ENCODE data around the gene GRIK3. TPM values are rescaled to one million over a fixed set of nuclear protein-coding genes. Genes with fewer than 3 reads are reported as not detected.

The GRIK3 gene
- total and polyA plus RNA-seq, 4 donors: 0.68 to 1.6 TPM; not detected in 2

- ATAC-seq (ENCODE audit: low FRiP score) (peak; percentile 17), DNase-seq (no peak)
- H3K4me1 ChIP-seq (ENCODE audit: control insufficient read depth in 1 of 2, insufficient read depth in 2 of 2, low read length in 2 of 2): no peaks in the 10 kb centered on the region
- H3K27me3 ChIP-seq (ENCODE audit: control insufficient read depth in 1 of 2, insufficient read depth in 2 of 2, low read length in 1 of 2): no peaks in the 10 kb centered on the region
- H3K36me3 ChIP-seq (ENCODE audit: control insufficient read depth in 1 of 2, insufficient read depth in 2 of 2, low read length in 1 of 2): no peaks in the 10 kb centered on the region
- intact Hi-C loops (cut with DNase I): no loop called here
- 76 to 82% methylated on average over 7 of the region's 7 CpGs for WGBS, 2 donors
- H3K4me3 ChIP-seq (ENCODE audit: low read length in 2 of 2): no peak overlapping the region
- H3K9me3 ChIP-seq (ENCODE audit: control insufficient read depth, low read length): no peaks in the 10 kb centered on the region
- no peak overlapping the region for H3K27ac ChIP-seq (ENCODE audit: low read depth in 1 of 2, low read length in 2 of 2)
These were observed 79.3 kb downstream of the GRIK3 start for GRCh38 chr1:36955016-36955415.

GRCh38 chr1:36953061-36953460, 81.3 kb downstream of the GRIK3 start:
- Histone ChIP-seq H3K36me3 (ENCODE audit: control insufficient read depth in 1 of 2, insufficient read depth in 2 of 2, low read length in 1 of 2) (no peaks in the 10 kb centered on the region), H3K4me1 (ENCODE audit: control insufficient read depth in 1 of 2, insufficient read depth in 2 of 2, low read length in 2 of 2) (no peaks in the 10 kb centered on the region), H3K4me3 (ENCODE audit: low read length in 2 of 2) (no peak overlapping the region), H3K9me3 (ENCODE audit: control insufficient read depth, low read length) (no peaks in the 10 kb centered on the region), H3K27ac (ENCODE audit: low read depth in 1 of 2, low read length in 2 of 2) (no peak overlapping the region), H3K27me3 (ENCODE audit: control insufficient read depth in 1 of 2, insufficient read depth in 2 of 2, low read length in 1 of 2) (no peaks in the 10 kb centered on the region)
- 55% methylated on average over 5 of the region's 5 CpGs for WGBS, 2 donors
- DNase-seq (no peak), ATAC-seq (ENCODE audit: low FRiP score) (no peak)
- intact Hi-C loops (cut with DNase I): no loop called here

- no peak overlapping the region for H3K27ac ChIP-seq (ENCODE audit: low read depth in 1 of 2, low read length in 2 of 2)
- H3K9me3 ChIP-seq (ENCODE audit: control insufficient read depth, low read length): no peaks in the 10 kb centered on the region
- 66 to 70% methylated on average over 5 of the region's 5 CpGs for WGBS, 2 donors
- no peaks in the 10 kb centered on the region for H3K4me1 ChIP-seq (ENCODE audit: control insufficient read depth in 1 of 2, insufficient read depth in 2 of 2, low read length in 2 of 2)
- no peaks in the 10 kb centered on the region for H3K27me3 ChIP-seq (ENCODE audit: control insufficient read depth in 1 of 2, insufficient read depth in 2 of 2, low read length in 1 of 2)
- no peak for DNase-seq
- intact Hi-C loops (cut with DNase I): no loop called here
- ATAC-seq (ENCODE audit: low FRiP score): no peak
- no peaks in the 10 kb centered on the region for H3K36me3 ChIP-seq (ENCODE audit: control insufficient read depth in 1 of 2, insufficient read depth in 2 of 2, low read length in 1 of 2)
- no peak overlapping the region for H3K4me3 ChIP-seq (ENCODE audit: low read length in 2 of 2)
These were observed 82.6 kb downstream of the GRIK3 start for GRCh38 chr1:36951761-36952160.

GRCh38 chr1:36951292-36951750, 83.0 kb downstream of the GRIK3 start:
- no peak for DNase-seq
- H3K27me3 ChIP-seq (ENCODE audit: control insufficient read depth in 1 of 2, insufficient read depth in 2 of 2, low read length in 1 of 2): no peaks in the 10 kb centered on the region
- H3K27ac ChIP-seq (ENCODE audit: low read depth in 1 of 2, low read length in 2 of 2): no peak overlapping the region
- no peak for ATAC-seq (ENCODE audit: low FRiP score)
- intact Hi-C loops (cut with DNase I): no loop called here
- 47 to 52% methylated on average over 7 of the region's 7 CpGs for WGBS, 2 donors
- H3K4me3 ChIP-seq (ENCODE audit: low read length in 2 of 2): no peak overlapping the region
- H3K9me3 ChIP-seq (ENCODE audit: control insufficient read depth, low read length): no peaks in the 10 kb centered on the region
- H3K4me1 ChIP-seq (ENCODE audit: control insufficient read depth in 1 of 2, insufficient read depth in 2 of 2, low read length in 2 of 2): no peaks in the 10 kb centered on the region
- no peaks in the 10 kb centered on the region for H3K36me3 ChIP-seq (ENCODE audit: control insufficient read depth in 1 of 2, insufficient read depth in 2 of 2, low read length in 1 of 2)

GRCh38 chr1:36950604-36951291, 83.6 kb downstream of the GRIK3 start:
- DNase-seq (no peak), ATAC-seq (ENCODE audit: low FRiP score) (no peak)
- Histone ChIP-seq H3K9me3 (ENCODE audit: control insufficient read depth, low read length) (no peaks in the 10 kb centered on the region), H3K27me3 (ENCODE audit: control insufficient read depth in 1 of 2, insufficient read depth in 2 of 2, low read length in 1 of 2) (no peaks in the 10 kb centered on the region), H3K27ac (ENCODE audit: low read depth in 1 of 2, low read length in 2 of 2) (no peak overlapping the region), H3K4me1 (ENCODE audit: control insufficient read depth in 1 of 2, insufficient read depth in 2 of 2, low read length in 2 of 2) (no peaks in the 10 kb centered on the region), H3K4me3 (ENCODE audit: low read length in 2 of 2) (no peak overlapping the region), H3K36me3 (ENCODE audit: control insufficient read depth in 1 of 2, insufficient read depth in 2 of 2, low read length in 1 of 2) (no peaks in the 10 kb centered on the region)
- 56 to 57% methylated on average over 8 of the region's 8 CpGs for WGBS, 2 donors
- intact Hi-C loops (cut with DNase I): no loop called here

GRCh38 chr1:36948606-36949005, 85.7 kb downstream of the GRIK3 start:
- intact Hi-C loops (cut with DNase I): no loop called here
- no peaks in the 10 kb centered on the region for H3K4me1 ChIP-seq (ENCODE audit: control insufficient read depth in 1 of 2, insufficient read depth in 2 of 2, low read length in 2 of 2)
- 81 to 87% methylated on average over 6 of the region's 6 CpGs for WGBS, 2 donors
- ATAC-seq (ENCODE audit: low FRiP score) (no peak), DNase-seq (no peak)
- H3K27me3 ChIP-seq (ENCODE audit: control insufficient read depth in 1 of 2, insufficient read depth in 2 of 2, low read length in 1 of 2): no peaks in the 10 kb centered on the region
- H3K4me3 ChIP-seq (ENCODE audit: low read length in 2 of 2): no peak overlapping the region
- H3K27ac ChIP-seq (ENCODE audit: low read depth in 1 of 2, low read length in 2 of 2): no peak overlapping the region
- no peaks in the 10 kb centered on the region for H3K9me3 ChIP-seq (ENCODE audit: control insufficient read depth, low read length)
- no peaks in the 10 kb centered on the region for H3K36me3 ChIP-seq (ENCODE audit: control insufficient read depth in 1 of 2, insufficient read depth in 2 of 2, low read length in 1 of 2)

GRCh38 chr1:36948147-36948546, 86.2 kb downstream of the GRIK3 start:
- ATAC-seq (ENCODE audit: low FRiP score): no peak
- 45% methylated on average over 2 of the region's 2 CpGs for WGBS, 2 donors
- intact Hi-C loops (cut with DNase I): no loop called here

GRCh38 chr1:36947384-36947783, 86.9 kb downstream of the GRIK3 start:
- Histone ChIP-seq H3K27ac (ENCODE audit: low read depth in 1 of 2, low read length in 2 of 2) (no peak overlapping the region), H3K9me3 (ENCODE audit: control insufficient read depth, low read length) (no peaks in the 10 kb centered on the region), H3K4me1 (ENCODE audit: control insufficient read depth in 1 of 2, insufficient read depth in 2 of 2, low read length in 2 of 2) (no peaks in the 10 kb centered on the region), H3K36me3 (ENCODE audit: control insufficient read depth in 1 of 2, insufficient read depth in 2 of 2, low read length in 1 of 2) (no peaks in the 10 kb centered on the region), H3K27me3 (ENCODE audit: control insufficient read depth in 1 of 2, insufficient read depth in 2 of 2, low read length in 1 of 2) (no peaks in the 10 kb centered on the region), H3K4me3 (ENCODE audit: low read length in 2 of 2) (no peak overlapping the region)
- DNase-seq (no peak), ATAC-seq (ENCODE audit: low FRiP score) (no peak)
- intact Hi-C loops (cut with DNase I): no loop called here
- 11 to 20% methylated on average over 2 of the region's 2 CpGs for WGBS, 2 donors

More at GRCh38 chr1:36948147-36948546, 86.2 kb downstream of the GRIK3 start:
- Histone ChIP-seq H3K36me3 (ENCODE audit: control insufficient read depth in 1 of 2, insufficient read depth in 2 of 2, low read length in 1 of 2) (no peaks in the 10 kb centered on the region), H3K27me3 (ENCODE audit: control insufficient read depth in 1 of 2, insufficient read depth in 2 of 2, low read length in 1 of 2) (no peaks in the 10 kb centered on the region), H3K27ac (ENCODE audit: low read depth in 1 of 2, low read length in 2 of 2) (no peak overlapping the region), H3K4me1 (ENCODE audit: control insufficient read depth in 1 of 2, insufficient read depth in 2 of 2, low read length in 2 of 2) (no peaks in the 10 kb centered on the region), H3K9me3 (ENCODE audit: control insufficient read depth, low read length) (no peaks in the 10 kb centered on the region), H3K4me3 (ENCODE audit: low read length in 2 of 2) (no peak overlapping the region)
- no peak for DNase-seq

GRCh38 chr1:36944883-36945282, 89.4 kb downstream of the GRIK3 start:
- no peak for DNase-seq
- no peaks in the 10 kb centered on the region for H3K27me3 ChIP-seq (ENCODE audit: control insufficient read depth in 1 of 2, insufficient read depth in 2 of 2, low read length in 1 of 2)

More at GRCh38 chr1:36944883-36945282, 89.4 kb downstream of the GRIK3 start:
- H3K36me3 ChIP-seq (ENCODE audit: control insufficient read depth in 1 of 2, insufficient read depth in 2 of 2, low read length in 1 of 2): no peaks in the 10 kb centered on the region
- no peaks in the 10 kb centered on the region for H3K4me1 ChIP-seq (ENCODE audit: control insufficient read depth in 1 of 2, insufficient read depth in 2 of 2, low read length in 2 of 2)
- H3K4me3 ChIP-seq (ENCODE audit: low read length in 2 of 2): no peak overlapping the region
- no peak for ATAC-seq (ENCODE audit: low FRiP score)
- whole genome bisulfite sequencing, 2 donors: 70 to 71% methylated on average over 7 of the region's 7 CpGs
- H3K9me3 ChIP-seq (ENCODE audit: control insufficient read depth, low read length): peaks cover under 1% of the 10 kb centered on the region
- no peak overlapping the region for H3K27ac ChIP-seq (ENCODE audit: low read depth in 1 of 2, low read length in 2 of 2)
- intact Hi-C loops (cut with DNase I): no loop called here
